ENCODE measurements around the gene SLC47A2. TPM values are rescaled to one million over a fixed set of nuclear protein-coding genes. Genes with fewer than 3 reads are reported as not detected.

The SLC47A2 gene
- total RNA-seq, 2 donors from 2014 or later, result 0.16 to 0.25 TPM

GRCh38 chr17:19755392-19755791 lies 39.0 kb upstream of the SLC47A2 start:
- intact Hi-C loops (cut with DNase I), result loop anchor here (10.0 kb wide), 1 partner anchor 101 kb away; no protein-coding TSS in a partner anchor

DNA sequence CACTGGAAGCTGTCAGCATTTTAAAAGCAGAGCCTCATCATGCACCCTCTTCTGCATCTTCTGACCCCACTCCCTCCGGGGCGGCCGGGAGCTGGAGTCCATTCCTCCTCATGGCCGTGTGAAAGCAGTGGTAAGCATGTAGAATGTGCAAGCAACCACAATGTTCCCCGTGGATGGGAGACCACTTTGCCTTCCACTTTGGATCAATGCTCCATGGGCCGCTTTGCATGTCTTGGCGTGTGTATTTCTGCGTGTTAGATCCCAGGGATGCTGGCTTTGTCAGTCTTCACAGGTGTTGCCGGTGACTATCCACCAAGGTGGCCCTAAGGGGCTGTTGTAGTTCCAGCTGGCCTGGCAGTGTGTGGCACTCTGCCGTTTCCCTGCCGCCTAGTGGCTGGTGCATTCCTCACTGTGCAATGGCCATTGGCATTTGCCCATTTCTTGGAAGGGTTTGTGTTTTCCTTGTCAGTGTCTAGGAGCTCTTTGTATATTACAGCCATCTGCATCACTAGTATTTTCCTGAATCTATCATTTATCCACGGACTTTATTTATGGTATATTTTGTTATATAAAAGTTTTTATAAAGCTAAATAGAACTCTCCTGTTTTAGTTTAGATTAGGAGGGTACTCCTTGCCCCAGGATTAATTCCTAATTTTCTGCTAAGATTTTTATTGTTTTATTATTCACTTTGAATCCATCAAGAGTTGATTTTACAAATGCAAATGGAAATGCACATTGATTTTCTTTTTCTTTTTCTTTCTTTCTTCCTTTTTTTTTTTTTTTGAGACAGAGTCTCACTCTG lies 37.5 kb upstream of the SLC47A2 start:
- no peaks in the 10 kb centered on the region for H3K36me3 ChIP-seq
- peak overlapping the region in 1 of 2 donors; percentile 36 for H3K9ac ChIP-seq (ENCODE audit: low read depth in 2 of 2, low read length in 2 of 2)
- H3K27ac ChIP-seq, result no peak overlapping the region
- H3K4me1 ChIP-seq, result no peaks in the 10 kb centered on the region
- no peaks in the 10 kb centered on the region for H3K9me3 ChIP-seq
- peak; percentile 63 for DNase-seq
- no peak overlapping the region for H3K4me3 ChIP-seq
- H3K27me3 ChIP-seq, result no peaks in the 10 kb centered on the region
- TF ChIP-seq, protein P1, sequence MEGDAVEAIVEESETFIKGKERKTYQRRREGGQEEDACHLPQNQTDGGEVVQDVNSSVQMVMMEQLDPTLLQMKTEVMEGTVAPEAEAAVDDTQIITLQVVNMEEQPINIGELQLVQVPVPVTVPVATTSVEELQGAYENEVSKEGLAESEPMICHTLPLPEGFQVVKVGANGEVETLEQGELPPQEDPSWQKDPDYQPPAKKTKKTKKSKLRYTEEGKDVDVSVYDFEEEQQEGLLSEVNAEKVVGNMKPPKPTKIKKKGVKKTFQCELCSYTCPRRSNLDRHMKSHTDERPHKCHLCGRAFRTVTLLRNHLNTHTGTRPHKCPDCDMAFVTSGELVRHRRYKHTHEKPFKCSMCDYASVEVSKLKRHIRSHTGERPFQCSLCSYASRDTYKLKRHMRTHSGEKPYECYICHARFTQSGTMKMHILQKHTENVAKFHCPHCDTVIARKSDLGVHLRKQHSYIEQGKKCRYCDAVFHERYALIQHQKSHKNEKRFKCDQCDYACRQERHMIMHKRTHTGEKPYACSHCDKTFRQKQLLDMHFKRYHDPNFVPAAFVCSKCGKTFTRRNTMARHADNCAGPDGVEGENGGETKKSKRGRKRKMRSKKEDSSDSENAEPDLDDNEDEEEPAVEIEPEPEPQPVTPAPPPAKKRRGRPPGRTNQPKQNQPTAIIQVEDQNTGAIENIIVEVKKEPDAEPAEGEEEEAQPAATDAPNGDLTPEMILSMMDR (IDR thresholded peaks at IDR 0.05), result peak; percentile 31
- intact Hi-C loops (cut with DNase I), result loop anchor here (10.0 kb wide), 1 partner anchor 99 kb away; no protein-coding TSS in a partner anchor

More at GRCh38 chr17:19755392-19755791, 39.0 kb upstream of the SLC47A2 start:
- DNase-seq, result peak; percentile 15
- no peaks in the 10 kb centered on the region for H3K36me3 ChIP-seq
- H3K9ac ChIP-seq (ENCODE audit: low read depth in 2 of 2, low read length in 2 of 2), result no peak overlapping the region
- no peaks in the 10 kb centered on the region for H3K4me1 ChIP-seq
- H3K27ac ChIP-seq, result no peak overlapping the region
- no peaks in the 10 kb centered on the region for H3K27me3 ChIP-seq
- H3K4me3 ChIP-seq, result no peak overlapping the region
- H3K9me3 ChIP-seq, result no peaks in the 10 kb centered on the region
- TF ChIP-seq, protein P1 (IDR thresholded peaks at IDR 0.05), result no peak

DNA sequence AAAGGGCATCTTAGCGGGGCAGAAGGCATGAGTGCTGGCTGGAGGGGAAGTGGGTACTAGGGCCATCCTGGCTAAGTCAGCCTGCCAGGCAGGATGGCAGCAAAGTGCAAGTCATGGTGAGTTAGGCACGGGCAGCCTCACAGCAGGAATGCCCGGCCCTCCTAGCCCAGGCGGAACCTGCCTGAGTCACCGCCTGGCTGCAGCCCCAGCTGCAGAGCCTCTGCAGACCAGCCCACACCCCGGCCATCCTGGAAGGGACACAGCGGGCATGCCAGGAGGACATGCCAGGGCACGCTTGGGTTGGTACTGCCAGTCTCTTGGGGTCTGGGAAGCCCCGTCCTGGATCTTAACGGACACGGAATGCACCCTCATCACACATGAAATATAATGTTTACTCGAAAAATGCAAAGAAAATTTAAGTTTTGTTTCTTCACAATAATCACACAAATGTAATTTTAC lies 36.7 kb upstream of the SLC47A2 start:
- no peaks in the 10 kb centered on the region for H3K36me3 ChIP-seq
- peak; percentile 57 for DNase-seq
- TF ChIP-seq, protein P1 (IDR thresholded peaks at IDR 0.05), result no peak
- no peaks in the 10 kb centered on the region for H3K27me3 ChIP-seq
- H3K9ac ChIP-seq (ENCODE audit: low read depth in 2 of 2, low read length in 2 of 2), result no peak overlapping the region
- no peaks in the 10 kb centered on the region for H3K9me3 ChIP-seq
- intact Hi-C loops (cut with DNase I), result loop anchor here (10.0 kb wide), 1 partner anchor 98 kb away; no protein-coding TSS in a partner anchor
- peak overlapping the region; percentile 4 for H3K27ac ChIP-seq
- no peak overlapping the region for H3K4me3 ChIP-seq
- no peaks in the 10 kb centered on the region for H3K4me1 ChIP-seq

- no peaks in the 10 kb centered on the region for H3K4me1 ChIP-seq
- no peaks in the 10 kb centered on the region for H3K36me3 ChIP-seq
- TF ChIP-seq, protein P1 (IDR thresholded peaks at IDR 0.05), result no peak
- peak overlapping the region; percentile 4 for H3K27ac ChIP-seq
- DNase-seq, result no peak
- no peaks in the 10 kb centered on the region for H3K27me3 ChIP-seq
- intact Hi-C loops (cut with DNase I), result loop anchor here (10.0 kb wide), 1 partner anchor 98 kb away; no protein-coding TSS in a partner anchor
- no peak overlapping the region for H3K4me3 ChIP-seq
- H3K9me3 ChIP-seq, result no peaks in the 10 kb centered on the region
- H3K9ac ChIP-seq (ENCODE audit: low read depth in 2 of 2, low read length in 2 of 2), result no peak overlapping the region
Observed at GRCh38 chr17:19752216-19753050, 36.0 kb upstream of the SLC47A2 start.

DNA sequence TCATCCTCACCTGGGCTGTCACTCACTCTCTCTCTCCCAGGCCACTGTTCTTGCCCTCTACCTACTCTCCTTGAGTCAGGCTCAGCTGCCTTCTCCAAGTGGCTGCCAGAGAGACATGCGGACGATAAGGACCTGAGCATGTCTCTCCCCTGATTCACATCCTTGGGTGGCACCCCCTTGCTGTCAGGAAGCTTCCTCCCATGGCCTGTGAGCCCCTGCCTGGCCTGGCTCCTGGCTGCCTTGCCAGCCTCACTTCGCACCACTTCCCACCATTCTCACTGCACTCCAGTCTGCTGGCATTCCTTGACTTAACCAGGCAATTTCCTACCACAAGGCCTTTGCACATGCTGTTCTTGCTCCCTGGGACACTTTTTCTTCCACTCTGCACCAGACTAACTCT lies 34.5 kb upstream of the SLC47A2 start:
- Histone ChIP-seq H3K4me1 (no peaks in the 10 kb centered on the region), H3K9me3 (no peaks in the 10 kb centered on the region), H3K9ac (ENCODE audit: low read depth in 2 of 2, low read length in 2 of 2) (no peak overlapping the region), H3K27ac (no peak overlapping the region), H3K27me3 (no peaks in the 10 kb centered on the region), H3K4me3 (no peak overlapping the region), H3K36me3 (no peaks in the 10 kb centered on the region)
- DNase-seq, result no peak
- intact Hi-C loops (cut with DNase I), result loop anchor here (10.0 kb wide), 1 partner anchor 96 kb away; no protein-coding TSS in a partner anchor
- TF ChIP-seq, protein P1 (IDR thresholded peaks at IDR 0.05), result no peak

Data from colonic mucosa (tissue), 4 donors.